RPMI7951 (cell line): Measurements from ENCODE around the gene PRIM1. TPM values are rescaled to one million over a fixed set of nuclear protein-coding genes. Genes with fewer than 3 reads are reported as not detected.
"Not testable (repeated sequence)": the region's sequence is repeated elsewhere in the genome, so short reads cannot be mapped to it uniquely, and the experiment has no call there.

ENCODE experiments used
- DNase-seq: peaks from one replicate; pipeline ENCODE4 v3.0.0-alpha.2; 2012; ENCODE audit warnings: low read depth
- total RNA-seq: library from RNA; depleted of rRNA; stranded (reverse); fragments of >200 nt; shearing (Covaris generic); gene quantifications from 2 replicates; pipeline ENCODE4 v1.2.3, GENCODE V29; 2014

PRIM1 gene
- total RNA-seq, 1 experiment from 2014 or later: 23.3 TPM

GRCh38 chr12:56716933-56717880 is 34.9 kb downstream of the PRIM1 start:
- no peak for DNase-seq

DNA sequence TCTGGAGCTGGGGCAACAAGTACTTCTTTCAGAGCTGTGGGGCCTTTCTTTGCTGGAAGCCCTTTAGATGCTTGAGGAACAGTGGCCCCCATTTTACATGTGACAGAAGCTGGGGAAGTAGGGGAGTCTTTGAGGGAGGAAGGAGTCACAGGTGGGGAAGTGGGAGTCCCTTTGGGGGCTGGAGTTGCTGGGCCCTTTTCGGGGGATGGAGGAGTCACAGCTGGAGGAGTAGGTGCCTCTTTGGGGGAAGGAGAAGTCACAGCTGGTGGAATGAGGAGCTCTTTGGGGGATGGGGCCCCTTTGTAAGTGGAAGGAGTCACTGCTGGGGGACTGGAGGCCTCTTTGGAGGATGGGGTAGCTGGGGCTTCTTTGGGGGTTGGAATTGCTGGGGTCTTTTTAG is 35.7 kb downstream of the PRIM1 start:
- DNase-seq: no peak

DNA sequence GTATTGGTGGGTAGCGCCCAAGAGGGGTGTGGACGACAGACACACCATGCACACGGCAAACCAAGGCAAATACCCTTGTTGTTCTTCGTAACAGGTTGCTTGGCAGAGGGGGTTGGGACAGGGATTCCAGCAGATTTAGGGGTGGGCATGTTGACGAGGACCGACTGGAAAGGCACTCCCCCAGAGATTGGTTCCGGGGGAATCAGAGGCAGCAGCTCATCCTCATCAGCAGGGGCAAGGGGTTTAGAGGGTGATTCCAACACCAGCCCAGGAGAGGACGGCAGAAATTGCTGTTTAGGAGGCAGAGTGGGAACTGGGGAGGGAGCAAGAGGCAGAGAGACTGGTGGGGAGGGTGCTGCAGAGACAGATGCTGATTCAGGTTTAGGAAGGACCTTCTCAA is 36.3 kb downstream of the PRIM1 start:
- no peak for DNase-seq

GRCh38 chr12:56714431-56714929 is 37.6 kb downstream of the PRIM1 start:
- DNase-seq: no peak

DNA sequence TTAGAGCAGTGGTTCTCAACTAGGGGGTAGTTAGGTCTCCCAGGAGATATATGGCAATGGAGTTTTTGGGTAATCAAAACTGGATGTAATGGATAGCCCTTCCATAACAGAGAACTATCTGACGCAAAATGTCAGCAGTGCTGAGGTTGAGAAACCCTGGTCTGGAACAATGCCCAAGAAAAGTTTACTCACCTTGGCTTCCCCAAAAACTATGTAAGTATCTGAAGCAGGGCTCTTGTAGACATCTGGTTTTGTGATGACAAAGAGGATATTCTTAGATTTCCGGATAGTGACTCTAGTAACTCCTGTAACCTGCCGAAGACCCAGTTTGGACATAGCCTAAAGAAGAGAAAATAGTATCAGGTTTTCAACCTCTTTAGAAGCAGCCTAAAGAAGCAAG is 38.8 kb downstream of the PRIM1 start:
- DNase-seq: no peak

- no peak for DNase-seq
Measured at GRCh38 chr12:56709759-56710376, 42.3 kb downstream of the PRIM1 start.

GRCh38 chr12:56704522-56704921 is 47.6 kb downstream of the PRIM1 start:
- not testable (repeated sequence) for DNase-seq

GRCh38 chr12:56699020-56699661 is 53.0 kb downstream of the PRIM1 start:
- DNase-seq: no peak

- no peak for DNase-seq
Measured at GRCh38 chr12:56695327-56696101, 56.6 kb downstream of the PRIM1 start.

DNA sequence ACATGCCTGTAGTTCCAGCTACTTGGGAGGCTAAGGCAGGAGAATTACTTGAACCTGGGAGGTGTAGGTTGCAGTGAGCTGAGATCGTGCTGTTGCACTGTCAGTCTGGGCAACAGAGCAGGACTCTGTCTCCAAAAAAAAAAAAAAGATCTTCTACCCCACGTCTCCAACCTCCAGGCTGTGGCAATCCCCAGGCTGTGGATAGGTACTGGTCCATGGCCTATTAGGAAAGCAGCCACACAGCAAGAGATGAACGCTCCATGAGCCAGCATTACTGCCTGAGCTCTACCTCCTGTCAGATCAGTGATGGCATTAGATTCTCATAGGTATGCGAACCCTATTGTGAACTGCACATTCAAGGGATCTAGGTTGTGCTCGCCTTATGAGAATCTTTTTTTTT is 58.0 kb downstream of the PRIM1 start:
- no peak for DNase-seq

- no peak for DNase-seq
Measured at GRCh38 chr12:56688846-56689109, 63.3 kb downstream of the PRIM1 start.

- DNase-seq: peak; percentile 97
Measured at GRCh38 chr12:56688129-56688845, 63.8 kb downstream of the PRIM1 start, which contains the start of gene PTGES3. Gene PTGES3 (minus strand): TSS chr12:56688284. CDS start chr12:56687999, 285 bp downstream.

GRCh38 chr12:56687223-56688128 is 64.6 kb downstream of the PRIM1 start:
- DNase-seq: no peak

DNA sequence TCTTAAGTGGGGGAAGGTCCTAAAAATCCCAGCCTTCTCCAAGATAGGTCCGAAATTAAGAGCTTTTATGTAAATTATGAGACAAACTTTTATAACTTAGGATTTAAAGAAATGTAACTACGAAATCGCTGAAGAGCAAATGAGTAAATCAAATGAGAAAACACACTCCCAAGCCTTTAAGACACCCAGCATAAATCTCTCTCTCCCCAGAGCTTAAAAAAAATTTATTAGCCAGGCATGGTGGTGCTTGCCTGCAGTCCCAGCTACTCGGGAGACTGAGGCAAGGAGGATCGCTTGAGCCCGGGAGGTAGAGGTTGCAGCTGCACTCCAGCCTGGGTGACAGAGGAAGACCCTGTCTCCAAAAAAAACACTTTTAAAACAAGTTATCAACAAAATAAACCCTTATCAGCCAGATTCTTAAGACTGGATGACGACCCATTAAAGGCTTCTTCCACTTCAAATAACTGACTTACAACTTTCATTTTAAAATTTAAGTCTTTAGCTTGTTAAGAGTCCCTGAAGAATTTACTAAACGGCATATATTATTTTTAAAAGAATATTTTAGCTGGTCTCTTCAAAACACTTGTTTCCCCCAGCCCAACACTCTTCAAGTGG is 67.3 kb downstream of the PRIM1 start:
- no peak for DNase-seq

- no peak for DNase-seq
Measured at GRCh38 chr12:56682323-56682722, 69.8 kb downstream of the PRIM1 start.
